HL-60 (cell line): ENCODE results near the gene GRHL3.

Experiments
- DNase-seq, 2 experiments: peaks; one replicate each; pipeline ENCODE4 v3.0.0-alpha.2; 2010 to 2020; ENCODE audit warnings: low read depth in 1 of 2, low spot score in 1 of 2
- H3K27ac ChIP-seq: fragments of 250-450 bp; sonication (Bioruptor Pico); replicated peaks from 2 replicates; pipeline ENCODE4 v1.5.1; 2020; ENCODE audit warnings: mild to moderate bottlenecking, moderate library complexity
- H3K27me3 ChIP-seq: fragments of 250-450 bp; sonication (Bioruptor Pico); 2 replicates; pipeline ENCODE4 v1.5.1; 2021; ENCODE audit warnings: mild to moderate bottlenecking, moderate library complexity; ENCODE audit not compliant: insufficient read depth, poor library complexity, severe bottlenecking
- H3K4me3 ChIP-seq: replicated peaks from 2 replicates; pipeline ENCODE4 v1.5.1; 2011; ENCODE audit warnings: mild to moderate bottlenecking, control low read depth, low read length; ENCODE audit not compliant: insufficient read depth
- GABPA ChIP-seq: IDR thresholded peaks from 2 replicates; pipeline ENCODE4 v1.6.1; 2012; ENCODE audit warnings: low read depth
- POLR2AphosphoS5 ChIP-seq: IDR thresholded peaks from 2 replicates; pipeline ENCODE4 v1.6.1; 2012; ENCODE audit warnings: low read depth
- REST ChIP-seq: IDR thresholded peaks from 2 replicates; pipeline ENCODE4 v1.6.1; 2012; ENCODE audit warnings: low read depth; ENCODE audit not compliant: insufficient replicate concordance
- SPI1 ChIP-seq: IDR thresholded peaks from 2 replicates; pipeline ENCODE4 v1.6.1; 2012; ENCODE audit warnings: low read depth, mild to moderate bottlenecking, borderline replicate concordance
- TF ChIP-seq, protein P1 (sequence below): IDR thresholded peaks from one replicate; pipeline ENCODE4 v1.5.1; 2011; ENCODE audit warnings: low read length, control low read depth, inconsistent platforms; ENCODE audit not compliant: insufficient read depth

The GRHL3 gene

DNA sequence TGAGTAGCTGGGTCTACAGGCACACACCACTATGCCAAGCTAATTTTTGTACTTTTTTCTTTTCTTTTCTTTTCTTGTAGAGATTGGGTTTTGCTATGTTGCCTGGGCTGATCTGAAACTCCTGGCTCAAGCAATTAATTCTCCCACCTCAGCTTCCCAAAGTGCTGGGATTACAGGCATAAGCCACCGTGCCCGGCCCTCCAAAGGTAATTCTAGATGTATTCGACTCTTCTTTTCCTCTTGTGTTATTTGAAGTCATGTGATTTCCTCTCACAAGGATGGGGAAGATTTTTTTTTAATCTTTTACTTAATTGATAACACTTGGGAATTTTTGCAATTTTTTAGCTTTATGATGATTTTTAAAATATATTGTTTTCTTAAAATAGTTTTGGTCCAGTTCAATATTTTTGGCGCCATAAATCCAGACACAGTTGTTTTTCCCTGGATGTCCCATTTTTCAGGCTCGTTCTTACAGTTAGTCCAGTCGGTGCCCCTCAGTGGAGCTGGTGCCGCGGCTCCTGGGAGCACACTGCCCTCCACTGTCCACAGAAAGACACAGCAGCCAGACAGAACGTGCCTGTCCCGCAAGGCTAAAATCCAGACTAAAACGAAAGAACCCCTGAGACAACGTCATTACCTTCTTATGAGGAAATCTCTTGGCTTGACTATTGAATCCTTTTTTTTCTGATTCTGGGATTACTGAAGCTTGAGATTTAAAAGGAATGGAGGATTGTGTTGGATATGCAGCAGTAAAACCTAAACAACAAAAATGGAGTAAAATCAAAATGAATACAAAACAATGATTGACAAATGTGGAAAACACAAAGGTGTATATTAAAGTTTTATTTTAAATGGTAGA lies 72.0 kb downstream of the GRHL3 start:
- Histone ChIP-seq H3K27ac (no peak overlapping the region), H3K4me3 (no peak overlapping the region), H3K27me3 (no peaks in the 10 kb centered on the region)
- no peak for TF ChIP-seq REST
- no peak for TF ChIP-seq GABPA
- TF ChIP-seq, protein P1, sequence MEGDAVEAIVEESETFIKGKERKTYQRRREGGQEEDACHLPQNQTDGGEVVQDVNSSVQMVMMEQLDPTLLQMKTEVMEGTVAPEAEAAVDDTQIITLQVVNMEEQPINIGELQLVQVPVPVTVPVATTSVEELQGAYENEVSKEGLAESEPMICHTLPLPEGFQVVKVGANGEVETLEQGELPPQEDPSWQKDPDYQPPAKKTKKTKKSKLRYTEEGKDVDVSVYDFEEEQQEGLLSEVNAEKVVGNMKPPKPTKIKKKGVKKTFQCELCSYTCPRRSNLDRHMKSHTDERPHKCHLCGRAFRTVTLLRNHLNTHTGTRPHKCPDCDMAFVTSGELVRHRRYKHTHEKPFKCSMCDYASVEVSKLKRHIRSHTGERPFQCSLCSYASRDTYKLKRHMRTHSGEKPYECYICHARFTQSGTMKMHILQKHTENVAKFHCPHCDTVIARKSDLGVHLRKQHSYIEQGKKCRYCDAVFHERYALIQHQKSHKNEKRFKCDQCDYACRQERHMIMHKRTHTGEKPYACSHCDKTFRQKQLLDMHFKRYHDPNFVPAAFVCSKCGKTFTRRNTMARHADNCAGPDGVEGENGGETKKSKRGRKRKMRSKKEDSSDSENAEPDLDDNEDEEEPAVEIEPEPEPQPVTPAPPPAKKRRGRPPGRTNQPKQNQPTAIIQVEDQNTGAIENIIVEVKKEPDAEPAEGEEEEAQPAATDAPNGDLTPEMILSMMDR, result peak; percentile 85
- TF ChIP-seq SPI1, result no peak
- peak; percentile 54 to 65 for DNase-seq

DNA sequence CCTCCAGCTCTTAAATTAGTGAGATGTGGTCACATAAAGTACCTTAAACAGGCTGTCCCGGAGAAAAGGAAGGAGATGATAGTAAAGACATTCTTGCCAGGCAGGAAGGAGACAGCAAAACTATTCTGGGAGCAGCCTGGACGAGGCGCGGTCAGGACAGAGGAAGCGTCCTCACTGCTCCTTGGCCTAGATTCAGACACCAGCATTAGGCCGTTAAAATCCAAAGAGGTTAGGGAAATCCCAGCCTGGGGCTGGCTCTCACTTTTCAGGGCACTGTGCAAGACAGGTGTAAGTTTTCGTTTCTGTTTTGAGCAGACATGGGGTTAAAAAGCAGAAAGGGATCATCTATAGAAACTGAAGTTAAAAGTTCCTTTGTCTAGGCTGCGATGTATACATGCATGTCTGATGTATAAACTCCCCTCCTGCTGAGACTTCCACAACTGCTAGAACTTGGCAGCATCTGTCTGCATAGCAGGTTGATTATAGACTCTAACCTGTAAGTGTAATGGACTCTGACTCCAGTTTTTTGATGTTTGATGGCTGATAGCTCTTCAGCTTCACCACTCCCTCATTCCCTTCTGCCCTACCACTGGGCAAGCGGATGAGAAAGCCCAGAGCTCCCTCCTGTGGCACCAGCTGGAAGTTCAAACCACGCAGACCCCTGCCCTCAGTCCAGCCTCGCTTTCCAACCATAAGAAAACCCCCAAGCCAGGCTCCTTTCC lies 72.9 kb downstream of the GRHL3 start:
- H3K4me3 ChIP-seq, result no peak overlapping the region
- no peak overlapping the region for H3K27ac ChIP-seq
- DNase-seq, result peak in 1 of 2 experiments; percentile 52
- TF ChIP-seq, protein P1, result peak; percentile 67
- TF ChIP-seq SPI1, result no peak
- H3K27me3 ChIP-seq, result no peaks in the 10 kb centered on the region

DNA sequence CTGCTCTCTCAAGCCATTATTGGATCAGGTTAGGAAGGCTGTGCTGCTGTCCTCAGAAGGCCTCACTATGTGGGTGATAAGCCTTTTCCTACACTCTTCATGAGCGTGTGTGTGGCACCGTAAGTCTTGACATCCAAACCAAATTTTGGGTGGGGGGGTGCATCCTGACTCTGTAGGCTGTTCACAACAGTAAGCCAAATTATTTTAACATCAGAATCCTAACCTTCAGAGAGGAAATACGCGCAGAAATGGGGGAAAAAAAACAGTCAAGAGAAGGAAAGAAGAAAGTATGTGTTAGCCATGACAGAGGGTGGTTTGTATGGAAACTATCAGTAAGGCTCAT lies 73.4 kb downstream of the GRHL3 start:
- Histone ChIP-seq H3K4me3 (no peak overlapping the region), H3K27me3 (no peaks in the 10 kb centered on the region), H3K27ac (no peak overlapping the region)
- no peak for TF ChIP-seq SPI1
- TF ChIP-seq REST, result no peak
- TF ChIP-seq, protein P1, result no peak
- no peak for TF ChIP-seq GABPA
- no peak for TF ChIP-seq POLR2AphosphoS5
- DNase-seq, result no peak
